ENCODE measurements around the gene DNAJC15. TPM values are rescaled to one million over a fixed set of nuclear protein-coding genes. Genes with fewer than 3 reads are reported as not detected.

DNAJC15 gene
- total and polyA plus RNA-seq, 11 donors, result 12.8 to 39.2 (median 25.9) TPM

DNA sequence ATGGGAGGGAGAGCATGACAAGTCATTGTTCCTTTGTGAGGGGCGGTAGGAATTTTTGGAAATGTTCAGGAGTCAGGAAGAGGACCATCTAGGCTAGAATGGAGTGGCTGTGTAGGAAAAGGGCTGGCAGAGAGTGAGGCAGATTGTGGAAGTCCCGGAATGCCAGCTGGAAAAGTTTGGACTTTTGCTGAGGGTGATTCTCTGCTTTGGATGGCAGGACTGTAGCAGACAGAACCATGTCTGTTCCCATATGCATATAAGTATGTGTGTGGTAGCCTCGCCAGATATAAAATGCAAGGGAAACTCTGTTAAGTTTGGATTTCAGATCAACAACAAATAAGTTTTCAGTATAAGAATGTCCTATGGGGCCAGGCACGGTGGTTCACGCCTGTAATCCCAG lies 112.1 kb downstream of the DNAJC15 start:
- H3K27me3 ChIP-seq, result peaks cover 0 to 3% (median 0%) of the 10 kb centered on the region in 9 donors
- 89 to 95% (median 92%) methylated on average over 5 of the region's 5 CpGs for WGBS, 4 donors
- no peak overlapping the region for H3K27ac ChIP-seq
- intact Hi-C loops (cut with DNase I), result loop anchor here in 5 of 10 donors (5.0 to 10.0 kb wide), 4 partner anchors 163 to 541 kb away; no protein-coding TSS in a partner anchor
- H3K4me1 ChIP-seq, result peaks cover 0 to 2% (median 0%) of the 10 kb centered on the region in 12 donors
- H3K9me3 ChIP-seq, result no peaks in the 10 kb centered on the region
- ATAC-seq (no peak), DNase-seq (no peak)
- no peaks in the 10 kb centered on the region for H3K36me3 ChIP-seq
- no peak overlapping the region for H3K4me3 ChIP-seq
- TF ChIP-seq POLR2A (IDR thresholded peaks at IDR 0.05), result no peak
- no peak for TF ChIP-seq CTCF (IDR thresholded peaks at IDR 0.05)

GRCh38 chr13:43136920-43137575 lies 113.7 kb downstream of the DNAJC15 start:
- no peaks in the 10 kb centered on the region for H3K36me3 ChIP-seq
- H3K4me3 ChIP-seq, result no peak overlapping the region
- 57 to 68% (median 62%) methylated on average over 7 of the region's 7 CpGs for WGBS, 4 donors
- DNase-seq, result no peak
- no peaks in the 10 kb centered on the region for H3K4me1 ChIP-seq
- H3K27ac ChIP-seq, result no peak overlapping the region
- H3K27me3 ChIP-seq, result peaks cover 0 to 3% (median 0%) of the 10 kb centered on the region in 9 donors
- no peak for TF ChIP-seq CTCF (IDR thresholded peaks at IDR 0.05)
- TF ChIP-seq POLR2A (IDR thresholded peaks at IDR 0.05), result no peak
- intact Hi-C loops (cut with DNase I), result loop anchor here in 5 of 10 donors (5.0 to 10.0 kb wide), 4 partner anchors 165 to 542 kb away; no protein-coding TSS in a partner anchor
- no peaks in the 10 kb centered on the region for H3K9me3 ChIP-seq
- ATAC-seq, result no peak

DNA sequence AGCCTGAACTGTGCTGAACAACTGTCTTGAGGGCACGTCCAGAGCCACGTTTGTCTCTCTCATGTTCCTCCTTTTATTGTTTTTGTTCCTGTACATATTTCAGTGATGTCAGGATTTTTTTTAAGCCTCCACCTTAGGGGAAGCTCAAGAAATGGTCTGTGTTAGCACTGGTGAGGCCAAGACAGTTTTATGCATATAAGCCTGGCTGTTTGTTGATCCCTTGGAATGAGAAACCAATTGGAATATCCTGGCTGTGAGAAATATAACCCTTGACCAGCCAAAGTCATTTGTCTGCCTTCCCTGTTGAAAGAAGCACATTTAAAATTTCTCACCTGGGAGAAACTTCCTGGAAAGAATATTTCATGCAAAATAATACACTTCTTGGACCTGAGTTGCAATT lies 115.8 kb downstream of the DNAJC15 start:
- TF ChIP-seq CTCF (IDR thresholded peaks at IDR 0.05) (no peak), POLR2A (IDR thresholded peaks at IDR 0.05) (no peak)
- no peak overlapping the region for H3K27ac ChIP-seq
- no peaks in the 10 kb centered on the region for H3K4me1 ChIP-seq
- 50 to 72% (median 63%) methylated on average over 2 of the region's 2 CpGs for WGBS, 4 donors
- no peaks in the 10 kb centered on the region for H3K9me3 ChIP-seq
- no peaks in the 10 kb centered on the region for H3K36me3 ChIP-seq
- H3K4me3 ChIP-seq, result no peak overlapping the region
- intact Hi-C loops (cut with DNase I), result loop anchor here in 5 of 10 donors (5.0 to 10.0 kb wide), 4 partner anchors 167 to 544 kb away; no protein-coding TSS in a partner anchor
- no peak for DNase-seq
- ATAC-seq, result no peak
- H3K27me3 ChIP-seq, result peaks cover 0 to 3% (median 0%) of the 10 kb centered on the region in 9 donors

- WGBS, 4 donors, result 92 to 95% (median 95%) methylated on average over 2 of the region's 2 CpGs
- TF ChIP-seq CTCF (IDR thresholded peaks at IDR 0.05) (no peak), POLR2A (IDR thresholded peaks at IDR 0.05) (no peak)
- intact Hi-C loops (cut with DNase I), result loop anchor here in 5 of 10 donors (5.0 to 10.0 kb wide), 4 partner anchors 168 to 545 kb away; no protein-coding TSS in a partner anchor
Measured at GRCh38 chr13:43139921-43140320, 116.5 kb downstream of the DNAJC15 start.

More at GRCh38 chr13:43139921-43140320, 116.5 kb downstream of the DNAJC15 start:
- ATAC-seq (no peak), DNase-seq (no peak)
- Histone ChIP-seq H3K27me3 (peaks cover 0 to 9% (median 0%) of the 10 kb centered on the region in 9 donors), H3K36me3 (no peaks in the 10 kb centered on the region), H3K4me1 (no peaks in the 10 kb centered on the region), H3K9me3 (no peaks in the 10 kb centered on the region), H3K4me3 (no peak overlapping the region), H3K27ac (no peak overlapping the region)

Data from heart left ventricle (tissue), 16 donors.